ENCODE measurements around the gene TMF1.
A peak's percentile ranks its signal among the peaks of the same experiment; 100 is the strongest.

The TMF1 gene

DNA sequence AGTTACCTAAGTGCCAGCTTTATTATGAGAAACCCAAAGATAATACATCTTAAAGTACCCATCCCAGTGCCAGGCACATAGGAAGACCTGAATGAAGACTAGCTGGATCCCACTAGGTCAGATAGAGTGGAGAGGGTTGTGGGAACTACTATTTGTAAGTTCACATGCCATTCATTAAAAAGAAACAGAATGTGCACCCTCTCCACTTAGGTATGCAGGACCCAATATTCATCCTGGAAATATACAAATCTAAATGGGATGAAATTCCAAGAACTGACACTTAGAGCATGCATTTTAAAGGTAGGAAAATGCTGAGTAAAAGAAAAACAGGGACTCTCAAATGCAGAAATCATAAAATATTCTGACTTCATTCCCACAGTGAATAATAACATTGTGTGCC is 53.0 kb downstream of the TMF1 start:
- no peak for DNase-seq (ENCODE audit: low read depth)
- no peak for TF ChIP-seq CTCF (IDR thresholded peaks at IDR 0.05; ENCODE audit: low read length, missing control alignments)
- no peak overlapping the region for H3K4me3 ChIP-seq (replicated peaks; ENCODE audit: low read depth, low read length)

GRCh38 chr3:68997887-68998286 is 54.2 kb downstream of the TMF1 start:
- DNase-seq (ENCODE audit: low read depth), result no peak
- no peak for TF ChIP-seq CTCF (IDR thresholded peaks at IDR 0.05; ENCODE audit: low read length, missing control alignments)
- no peak overlapping the region for H3K4me3 ChIP-seq (replicated peaks; ENCODE audit: low read depth, low read length)

GRCh38 chr3:68996356-68996995 is 55.7 kb downstream of the TMF1 start:
- DNase-seq (ENCODE audit: low read depth), result peak; percentile 24
- no peak for TF ChIP-seq CTCF (IDR thresholded peaks at IDR 0.05; ENCODE audit: low read length, missing control alignments)
- no peak overlapping the region for H3K4me3 ChIP-seq (replicated peaks; ENCODE audit: low read depth, low read length)

DNA sequence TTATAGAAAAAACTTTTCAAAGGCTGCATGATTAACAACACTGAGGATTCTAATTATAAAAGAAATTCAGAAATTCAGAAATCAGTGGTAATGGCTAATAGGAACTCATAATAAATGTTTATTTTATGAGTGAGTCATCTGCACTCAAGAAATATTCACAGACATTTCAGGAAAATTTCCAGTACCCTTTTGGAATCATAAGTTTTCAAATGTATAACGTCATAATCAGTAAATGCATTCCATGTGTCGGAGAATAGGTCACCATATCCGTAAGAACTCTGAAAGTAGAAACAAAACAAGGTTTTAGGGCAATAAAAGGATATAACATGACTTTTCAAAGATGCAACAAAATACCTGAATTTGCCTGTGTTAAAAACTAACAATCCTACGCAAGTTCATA is 63.4 kb downstream of the TMF1 start:
- peak; percentile 38 for DNase-seq (ENCODE audit: low read depth)
- no peak overlapping the region for H3K4me3 ChIP-seq (replicated peaks; ENCODE audit: low read depth, low read length)
- TF ChIP-seq CTCF (IDR thresholded peaks at IDR 0.05; ENCODE audit: low read length, missing control alignments), result no peak

DNA sequence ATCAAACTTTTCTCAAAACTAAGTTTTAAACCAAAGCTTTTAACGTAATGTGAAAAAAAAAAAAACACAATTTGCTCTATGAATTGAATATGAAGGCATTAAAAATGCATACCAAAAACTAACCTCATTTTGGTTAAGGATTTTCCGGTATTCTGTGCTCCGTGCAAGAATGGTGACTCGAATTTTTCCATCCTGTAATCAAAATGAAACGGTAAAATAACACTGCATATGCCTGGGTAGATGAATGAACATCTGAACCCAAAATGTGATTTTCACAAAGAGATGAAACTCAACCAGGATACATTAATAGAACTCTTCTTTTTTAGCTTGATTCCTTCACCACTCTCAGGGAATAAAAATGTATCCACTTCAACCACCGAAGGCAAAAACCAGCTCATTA is 64.8 kb downstream of the TMF1 start:
- no peak for DNase-seq (ENCODE audit: low read depth)
- TF ChIP-seq CTCF (IDR thresholded peaks at IDR 0.05; ENCODE audit: low read length, missing control alignments), result no peak
- no peak overlapping the region for H3K4me3 ChIP-seq (replicated peaks; ENCODE audit: low read depth, low read length)

DNA sequence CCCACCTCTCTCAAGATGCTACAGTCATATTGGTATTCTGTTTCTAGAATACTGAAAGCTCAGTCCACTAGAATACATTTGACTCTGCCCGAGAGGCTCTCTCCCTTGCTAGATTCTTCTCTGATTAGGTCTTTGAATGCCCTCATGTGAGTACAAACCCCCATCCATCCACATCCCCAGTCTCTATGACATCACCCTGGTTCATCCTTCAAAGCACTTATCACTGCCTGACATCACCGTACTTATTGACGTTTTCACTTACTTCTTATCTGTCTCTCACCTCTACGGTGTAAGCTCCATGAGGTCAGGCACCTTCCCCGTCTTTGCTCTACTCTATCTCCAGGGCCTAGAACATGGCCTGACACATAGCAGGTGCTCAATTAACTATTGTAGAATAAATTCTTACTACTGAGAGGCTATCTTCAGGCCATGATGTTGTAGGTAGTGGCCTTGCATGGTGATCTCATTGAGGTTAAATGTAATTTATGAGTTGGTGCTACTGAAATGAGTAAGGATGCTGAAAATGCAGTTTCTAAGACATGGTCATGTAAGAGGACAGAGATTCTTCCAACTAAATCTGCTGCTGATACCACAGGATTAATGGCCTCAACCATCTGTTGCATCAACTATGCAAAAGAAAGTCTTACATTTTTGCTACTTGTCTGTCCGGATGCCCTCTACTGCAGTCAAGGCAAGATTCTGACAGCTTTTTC is 65.5 kb downstream of the TMF1 start:
- no peak overlapping the region for H3K4me3 ChIP-seq (replicated peaks; ENCODE audit: low read depth, low read length)
- DNase-seq (ENCODE audit: low read depth), result no peak
- TF ChIP-seq CTCF (IDR thresholded peaks at IDR 0.05; ENCODE audit: low read length, missing control alignments), result no peak

All from fibroblast of pulmonary artery (primary cell).